ENCODE results near the gene ECHDC3. TPM values are rescaled to one million over a fixed set of nuclear protein-coding genes. Genes with fewer than 3 reads are reported as not detected.

The ECHDC3 gene
- total RNA-seq, 4 donors from 2014 or later: 7.9 to 26.9 (median 14.1) TPM

GRCh38 chr10:11724938-11725776 is 17.0 kb upstream of the ECHDC3 start:
- no peaks in the 10 kb centered on the region for H3K9me3 ChIP-seq
- no peaks in the 10 kb centered on the region for H3K4me1 ChIP-seq
- H3K27me3 ChIP-seq: no peaks in the 10 kb centered on the region
- no peak for DNase-seq
- intact Hi-C loops (cut with DNase I; ENCODE audit: low total_unique reads): loop anchor here (10.0 kb wide), 1 partner anchor 210 kb away; no protein-coding TSS in a partner anchor
- TF ChIP-seq, protein P1, sequence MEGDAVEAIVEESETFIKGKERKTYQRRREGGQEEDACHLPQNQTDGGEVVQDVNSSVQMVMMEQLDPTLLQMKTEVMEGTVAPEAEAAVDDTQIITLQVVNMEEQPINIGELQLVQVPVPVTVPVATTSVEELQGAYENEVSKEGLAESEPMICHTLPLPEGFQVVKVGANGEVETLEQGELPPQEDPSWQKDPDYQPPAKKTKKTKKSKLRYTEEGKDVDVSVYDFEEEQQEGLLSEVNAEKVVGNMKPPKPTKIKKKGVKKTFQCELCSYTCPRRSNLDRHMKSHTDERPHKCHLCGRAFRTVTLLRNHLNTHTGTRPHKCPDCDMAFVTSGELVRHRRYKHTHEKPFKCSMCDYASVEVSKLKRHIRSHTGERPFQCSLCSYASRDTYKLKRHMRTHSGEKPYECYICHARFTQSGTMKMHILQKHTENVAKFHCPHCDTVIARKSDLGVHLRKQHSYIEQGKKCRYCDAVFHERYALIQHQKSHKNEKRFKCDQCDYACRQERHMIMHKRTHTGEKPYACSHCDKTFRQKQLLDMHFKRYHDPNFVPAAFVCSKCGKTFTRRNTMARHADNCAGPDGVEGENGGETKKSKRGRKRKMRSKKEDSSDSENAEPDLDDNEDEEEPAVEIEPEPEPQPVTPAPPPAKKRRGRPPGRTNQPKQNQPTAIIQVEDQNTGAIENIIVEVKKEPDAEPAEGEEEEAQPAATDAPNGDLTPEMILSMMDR (IDR thresholded peaks at IDR 0.05): peak; percentile 58 to 87 (median 77)
- no peak for TF ChIP-seq POLR2A (IDR thresholded peaks at IDR 0.05)
- H3K4me3 ChIP-seq: no peak overlapping the region
- H3K27ac ChIP-seq: no peak overlapping the region
- H3K36me3 ChIP-seq: no peaks in the 10 kb centered on the region

DNA sequence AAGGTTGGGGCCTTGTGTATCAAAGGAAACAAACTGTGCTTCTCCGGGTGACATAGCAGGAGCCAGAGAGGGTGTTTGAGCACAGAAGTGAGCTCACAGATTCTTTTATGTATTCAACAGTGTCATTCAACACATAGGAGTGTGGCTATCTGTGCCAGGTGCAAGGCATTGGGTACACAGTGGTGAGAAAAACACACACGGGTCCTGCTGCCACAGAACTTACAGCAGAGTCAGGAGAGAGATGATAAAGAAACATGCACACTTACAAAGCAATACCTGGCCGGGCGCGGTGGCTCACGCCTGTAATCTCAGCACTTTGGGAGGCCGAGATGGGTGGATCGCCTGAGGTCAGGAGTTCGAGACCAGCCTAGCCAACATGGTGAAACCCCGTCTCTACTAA is 16.3 kb upstream of the ECHDC3 start:
- no peak for TF ChIP-seq POLR2A (IDR thresholded peaks at IDR 0.05)
- TF ChIP-seq, protein P1 (IDR thresholded peaks at IDR 0.05): no peak
- no peak overlapping the region for H3K4me3 ChIP-seq
- intact Hi-C loops (cut with DNase I; ENCODE audit: low total_unique reads): loop anchor here (10.0 kb wide), 1 partner anchor 211 kb away; no protein-coding TSS in a partner anchor
- no peak for DNase-seq
- H3K9me3 ChIP-seq: no peaks in the 10 kb centered on the region
- no peak overlapping the region for H3K27ac ChIP-seq
- no peaks in the 10 kb centered on the region for H3K27me3 ChIP-seq
- no peaks in the 10 kb centered on the region for H3K36me3 ChIP-seq
- no peaks in the 10 kb centered on the region for H3K4me1 ChIP-seq

DNA sequence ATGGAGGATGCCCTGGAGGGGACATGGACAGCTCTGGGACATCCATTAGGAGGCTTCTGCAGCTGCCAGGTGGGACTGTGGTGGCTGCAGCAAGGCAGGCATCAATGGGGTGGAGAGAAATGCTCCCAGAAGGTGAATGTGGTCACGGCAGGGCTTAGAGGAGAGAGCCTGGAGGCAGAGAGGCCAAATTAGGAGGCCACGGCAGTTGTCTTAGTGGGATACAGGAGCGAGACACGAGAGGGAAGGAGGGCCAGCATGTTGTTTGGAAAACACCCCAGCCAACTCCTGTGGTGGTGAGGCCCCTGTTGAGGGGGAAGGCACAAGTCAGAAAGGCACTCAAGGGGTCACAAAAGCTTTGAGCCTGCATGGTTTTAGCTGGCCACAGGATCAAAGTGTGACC is 14.6 kb upstream of the ECHDC3 start:
- no peak for DNase-seq
- H3K4me3 ChIP-seq: no peak overlapping the region
- H3K27ac ChIP-seq: no peak overlapping the region
- no peaks in the 10 kb centered on the region for H3K9me3 ChIP-seq
- H3K36me3 ChIP-seq: no peaks in the 10 kb centered on the region
- no peak for TF ChIP-seq POLR2A (IDR thresholded peaks at IDR 0.05)
- TF ChIP-seq, protein P1 (IDR thresholded peaks at IDR 0.05): no peak
- intact Hi-C loops (cut with DNase I; ENCODE audit: low total_unique reads): loop anchor here (10.0 kb wide), 1 partner anchor 213 kb away; no protein-coding TSS in a partner anchor
- H3K4me1 ChIP-seq: no peaks in the 10 kb centered on the region
- no peaks in the 10 kb centered on the region for H3K27me3 ChIP-seq

- TF ChIP-seq POLR2A (IDR thresholded peaks at IDR 0.05): no peak
- TF ChIP-seq, protein P1 (IDR thresholded peaks at IDR 0.05): no peak
- intact Hi-C loops (cut with DNase I; ENCODE audit: low total_unique reads): loop anchor here (10.0 kb wide), 1 partner anchor 214 kb away; no protein-coding TSS in a partner anchor
- no peaks in the 10 kb centered on the region for H3K36me3 ChIP-seq
Observed at GRCh38 chr10:11728353-11728752, 13.8 kb upstream of the ECHDC3 start.

GRCh38 chr10:11729790-11730315 is 12.3 kb upstream of the ECHDC3 start:
- DNase-seq: no peak
- no peaks in the 10 kb centered on the region for H3K36me3 ChIP-seq
- H3K27me3 ChIP-seq: no peaks in the 10 kb centered on the region
- TF ChIP-seq POLR2A (IDR thresholded peaks at IDR 0.05): no peak
- TF ChIP-seq, protein P1 (IDR thresholded peaks at IDR 0.05): no peak
- no peaks in the 10 kb centered on the region for H3K4me1 ChIP-seq
- H3K4me3 ChIP-seq: no peak overlapping the region
- no peak overlapping the region for H3K27ac ChIP-seq
- intact Hi-C loops (cut with DNase I; ENCODE audit: low total_unique reads): loop anchor here (10.0 kb wide), 1 partner anchor 215 kb away; no protein-coding TSS in a partner anchor
- H3K9me3 ChIP-seq: no peaks in the 10 kb centered on the region

More at GRCh38 chr10:11728353-11728752, 13.8 kb upstream of the ECHDC3 start:
- Histone ChIP-seq H3K4me1 (no peaks in the 10 kb centered on the region), H3K9me3 (no peaks in the 10 kb centered on the region), H3K27me3 (no peaks in the 10 kb centered on the region), H3K4me3 (no peak overlapping the region), H3K27ac (no peak overlapping the region)
- no peak for DNase-seq
